OCI-LY3 (cell line): ENCODE data around the gene GCA.

ENCODE experiments used
- H2AFZ ChIP-seq: fragments of 200-600, 300-600 bp; shearing (Covaris generic); 2 replicates; pipeline ENCODE4 v1.6.0; 2014; ENCODE audit warnings: antibody characterized with exemption, low read depth, low read length
- H3K27ac ChIP-seq: fragments of 200-600, 300-600 bp; sonication (generic); 2 replicates; pipeline ENCODE4 v1.5.1; 2014; ENCODE audit warnings: mild to moderate bottlenecking, low read length, moderate library complexity, mixed read lengths
- H3K27me3 ChIP-seq: fragments of 200-600, 300-600 bp; sonication (generic); 2 replicates; pipeline ENCODE4 v1.6.1; 2014; ENCODE audit warnings: low read depth, low read length, mixed read lengths
- H3K36me3 ChIP-seq: fragments of 200-600, 300-600 bp; sonication (generic); replicated peaks from 2 replicates; pipeline ENCODE3; 2014; ENCODE audit warnings: low read depth, low read length, mixed read lengths
- H3K4me1 ChIP-seq: fragments of 300-600, 200-600 bp; sonication (generic); 2 replicates; pipeline ENCODE4 v1.6.1; 2014; ENCODE audit warnings: low read length, mixed read lengths
- H3K4me2 ChIP-seq: fragments of 200-600, 300-600 bp; sonication (generic); 2 replicates; pipeline ENCODE4 v1.6.1; 2014; ENCODE audit warnings: low read length, mixed read lengths
- H3K4me3 ChIP-seq: fragments of 300-600, 200-600 bp; sonication (generic); 2 replicates; pipeline ENCODE4 v1.5.1; 2014; ENCODE audit warnings: antibody characterized with exemption, mild to moderate bottlenecking, low read length, moderate library complexity
- H3K79me2 ChIP-seq: fragments of 300-600, 200-600 bp; shearing (Covaris generic); 2 replicates; pipeline ENCODE4 v1.6.1; 2014; ENCODE audit warnings: mild to moderate bottlenecking, low read length, mixed read lengths
- H3K9ac ChIP-seq: fragments of 300-600, 200-600 bp; shearing (Covaris generic); 2 replicates; pipeline ENCODE4 v1.6.0; 2014; ENCODE audit warnings: mild to moderate bottlenecking, low read length, moderate library complexity
- H3K9me3 ChIP-seq: fragments of 200-600, 300-600 bp; shearing (Covaris generic); 2 replicates; pipeline ENCODE4 v1.6.1; 2014; ENCODE audit warnings: low read length, mixed read lengths; ENCODE audit not compliant: insufficient read depth
- H4K20me1 ChIP-seq: fragments of 200-600, 300-600 bp; sonication (generic); 2 replicates; pipeline ENCODE4 v1.6.1; 2016; ENCODE audit warnings: low read length, mixed read lengths; ENCODE audit not compliant: insufficient read depth
- CTCF ChIP-seq: fragments of 200-600, 300-600 bp; sonication (generic); IDR thresholded peaks from 2 replicates; pipeline ENCODE4 v1.5.1; 2014; ENCODE audit warnings: antibody characterized with exemption, low read length, low read depth
- EZH2phosphoT487 ChIP-seq: fragments of 200-600 bp; shearing (Covaris generic); IDR thresholded peaks from 2 replicates; pipeline ENCODE4 v1.6.1; 2018; ENCODE audit warnings: antibody characterized with exemption, mixed run types, low read depth

GCA gene

GRCh38 chr2:162381851-162382250, 37.9 kb downstream of the GCA start:
- TF ChIP-seq CTCF = no peak
- no peak for TF ChIP-seq EZH2phosphoT487
- Histone ChIP-seq H3K27ac (no peak overlapping the region), H3K4me1 (peaks cover 24% of the 10 kb centered on the region), H3K27me3 (0 out of 2 replicates have a peak, but pooled peaks cover 3% of the 10 kb centered on the region), H3K4me3 (no peak overlapping the region), H3K79me2 (no peaks in the 10 kb centered on the region), H3K4me2 (no peak overlapping the region), H3K9me3 (no peaks in the 10 kb centered on the region), H3K36me3 (no peaks in the 10 kb centered on the region), H3K9ac (no peak overlapping the region), H4K20me1 (no peaks in the 10 kb centered on the region), H2AFZ (no peak overlapping the region)

GRCh38 chr2:162382278-162382677, 38.3 kb downstream of the GCA start:
- H3K4me3 ChIP-seq = no peak overlapping the region
- H2AFZ ChIP-seq = no peak overlapping the region
- H3K4me1 ChIP-seq = peaks cover 24% of the 10 kb centered on the region
- H3K9me3 ChIP-seq = no peaks in the 10 kb centered on the region
- no peaks in the 10 kb centered on the region for H3K36me3 ChIP-seq
- H3K27ac ChIP-seq = no peak overlapping the region
- no peak for TF ChIP-seq CTCF
- no peak for TF ChIP-seq EZH2phosphoT487
- no peaks in the 10 kb centered on the region for H3K79me2 ChIP-seq
- no peak overlapping the region for H3K4me2 ChIP-seq
- H4K20me1 ChIP-seq = no peaks in the 10 kb centered on the region
- H3K27me3 ChIP-seq = 0 out of 2 replicates have a peak, but pooled peaks cover 3% of the 10 kb centered on the region
- H3K9ac ChIP-seq = no peak overlapping the region

GRCh38 chr2:162385536-162385935, 41.6 kb downstream of the GCA start:
- Histone ChIP-seq H3K36me3 (no peaks in the 10 kb centered on the region), H3K4me3 (no peak overlapping the region), H3K4me2 (no peak overlapping the region), H3K27me3 (0 out of 2 replicates have a peak, but pooled peaks cover 3% of the 10 kb centered on the region), H3K79me2 (no peaks in the 10 kb centered on the region), H4K20me1 (no peaks in the 10 kb centered on the region), H3K9me3 (no peaks in the 10 kb centered on the region), H3K4me1 (no peaks in the 10 kb centered on the region), H2AFZ (no peak overlapping the region), H3K27ac (no peak overlapping the region), H3K9ac (no peak overlapping the region)
- no peak for TF ChIP-seq CTCF
- TF ChIP-seq EZH2phosphoT487 = no peak

GRCh38 chr2:162390801-162391200, 46.9 kb downstream of the GCA start:
- H3K4me1 ChIP-seq = no peaks in the 10 kb centered on the region
- TF ChIP-seq EZH2phosphoT487 = no peak
- no peak for TF ChIP-seq CTCF
- no peak overlapping the region for H3K4me3 ChIP-seq
- H3K4me2 ChIP-seq = no peak overlapping the region
- H3K36me3 ChIP-seq = no peaks in the 10 kb centered on the region
- H3K9ac ChIP-seq = no peak overlapping the region
- H3K27ac ChIP-seq = no peak overlapping the region
- H2AFZ ChIP-seq = no peak overlapping the region
- no peaks in the 10 kb centered on the region for H3K79me2 ChIP-seq
- no peaks in the 10 kb centered on the region for H4K20me1 ChIP-seq
- no peaks in the 10 kb centered on the region for H3K9me3 ChIP-seq
- H3K27me3 ChIP-seq = no peaks in the 10 kb centered on the region
